ENCODE data around the gene CHRNA3.

Gene CHRNA3

DNA sequence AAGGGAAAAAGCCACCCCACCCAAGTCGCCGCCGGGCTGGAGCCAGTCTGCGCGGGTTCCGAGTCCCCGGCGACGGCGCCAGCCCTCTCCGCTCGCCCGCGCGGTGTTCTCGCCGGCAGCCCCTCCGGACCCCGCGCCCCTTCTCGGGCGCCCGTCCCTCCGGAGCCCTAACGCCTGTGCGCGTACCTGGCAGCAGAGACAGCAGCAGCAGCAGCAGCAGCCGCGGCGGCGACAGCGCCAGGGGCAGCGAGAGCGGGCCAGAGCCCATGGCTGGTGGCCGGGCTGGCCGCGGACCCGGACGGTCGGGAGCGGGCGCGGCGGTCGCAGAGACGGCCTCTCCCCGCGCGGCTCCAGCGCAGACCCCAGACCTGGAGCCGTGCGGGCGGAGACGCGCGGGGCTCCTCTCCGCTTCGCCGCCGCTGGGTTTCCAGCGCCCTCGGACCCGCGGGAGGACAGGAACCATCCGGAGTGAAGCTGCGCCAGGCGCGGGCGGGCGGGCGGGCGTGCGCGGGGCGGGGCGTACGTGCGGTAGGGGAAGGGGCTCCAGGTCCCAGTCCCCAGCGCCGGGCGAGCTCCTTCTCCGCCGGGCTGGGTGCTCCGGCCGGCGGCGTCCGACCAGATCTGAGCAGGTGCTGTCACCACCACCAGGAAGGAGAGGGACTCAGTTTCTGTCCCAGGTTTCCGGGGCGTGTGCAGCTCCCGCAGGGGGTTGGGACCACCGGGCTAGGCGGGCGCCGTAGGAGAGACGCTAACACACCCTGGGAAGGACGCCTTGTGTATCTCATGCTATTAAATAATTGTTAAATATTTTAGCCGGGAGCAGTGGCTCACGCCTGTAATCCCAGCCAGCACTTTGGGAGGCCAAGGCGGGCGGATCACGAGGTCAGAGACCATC is at the start of gene CHRNA3:
CHRNA3 (minus strand) TSS at position 470 of the 895 bp plus-strand sequence; CDS start at position 268, 202 bp downstream.
- peak; percentile 72 for DNase-seq

DNA sequence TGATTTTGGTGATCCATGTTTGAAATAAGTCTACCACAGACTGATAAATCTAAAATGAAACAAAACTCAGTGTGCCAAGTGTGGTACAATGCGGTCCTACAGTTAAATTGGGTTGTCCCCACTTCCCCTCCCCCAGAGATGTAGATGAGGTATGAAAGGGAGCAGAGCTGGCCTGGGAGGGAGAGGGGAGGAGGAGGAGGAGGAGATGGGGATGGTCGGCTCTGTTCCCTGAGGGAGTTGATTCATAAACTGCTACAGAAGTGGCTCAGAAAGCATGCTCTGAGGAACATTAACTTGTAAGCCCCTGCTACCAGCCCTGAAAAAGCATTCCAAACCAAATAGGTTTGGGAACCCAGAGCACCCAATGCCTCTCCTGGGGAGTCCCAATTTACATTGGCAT is 48.2 kb upstream of the CHRNA3 start:
- no peak for DNase-seq

DNA sequence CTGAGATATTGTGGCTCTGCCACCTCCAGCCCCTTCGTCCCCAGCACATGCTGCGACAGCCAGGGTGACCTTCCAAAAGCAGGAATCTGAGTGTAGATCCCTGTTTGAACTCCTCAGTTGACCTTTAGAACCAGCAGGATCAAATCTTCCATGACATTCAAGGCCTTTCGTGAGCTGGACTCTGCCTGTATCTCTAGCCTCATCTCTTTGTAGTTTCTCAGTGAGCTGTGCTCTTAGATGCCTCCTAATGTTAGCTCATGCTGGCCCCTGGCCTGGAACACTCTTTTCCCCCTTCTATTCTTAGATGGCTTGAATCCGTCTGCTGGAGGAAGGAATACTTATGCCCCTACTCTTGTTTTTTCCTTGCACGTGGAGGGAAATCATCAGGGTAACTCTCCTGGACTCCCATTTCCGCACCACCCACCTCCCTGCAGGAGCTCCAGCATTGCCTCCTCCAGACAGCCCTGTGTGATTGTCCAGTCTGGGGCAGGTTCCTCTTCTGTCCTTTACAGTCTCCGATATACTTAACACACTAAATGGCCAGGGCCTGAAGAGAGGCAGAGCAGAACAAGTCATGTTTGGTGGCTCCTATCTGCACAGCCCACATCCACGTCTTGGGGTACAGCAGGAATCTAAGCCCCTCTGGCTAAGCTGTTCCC is 46.9 kb upstream of the CHRNA3 start:
- DNase-seq = no peak

DNA sequence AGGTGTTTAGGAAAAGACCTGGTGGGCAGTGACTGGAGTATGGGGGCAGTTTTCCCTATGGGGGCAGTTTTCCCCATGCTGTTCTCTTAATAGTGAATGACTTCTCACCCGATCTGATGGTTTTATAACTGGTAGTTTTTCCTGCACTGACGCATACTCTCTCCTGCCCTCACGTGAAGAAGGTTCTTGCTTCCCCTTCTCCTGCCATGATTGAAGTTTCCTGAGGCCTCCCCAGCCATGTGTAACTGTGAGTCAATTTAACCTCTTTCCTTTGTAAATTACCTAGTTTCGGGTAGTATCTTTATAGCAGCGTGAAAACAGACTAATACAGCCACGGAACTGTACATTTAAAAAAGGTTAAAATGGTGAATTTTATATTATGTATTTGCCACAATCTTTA is 45.2 kb upstream of the CHRNA3 start:
- no peak for DNase-seq

DNA sequence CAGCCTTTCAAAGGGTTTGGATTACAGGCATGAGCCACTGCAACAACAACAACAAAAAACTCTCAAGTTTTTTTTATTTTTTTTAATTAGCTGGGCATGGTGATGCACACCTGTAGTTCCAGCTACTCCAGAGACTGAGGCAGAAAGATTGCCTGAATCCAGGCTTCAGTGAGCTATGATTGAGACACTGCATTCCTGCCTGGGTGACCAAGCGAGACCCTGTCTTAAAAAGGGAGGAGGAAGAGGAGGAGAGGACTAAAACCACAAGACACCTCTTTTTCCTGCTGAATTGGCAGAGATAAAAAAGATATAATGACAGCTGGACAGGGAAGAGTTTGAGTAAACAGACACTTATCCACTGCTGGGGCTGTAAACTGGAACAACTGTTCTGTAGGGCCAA is 42.9 kb upstream of the CHRNA3 start:
- DNase-seq = no peak

DNA sequence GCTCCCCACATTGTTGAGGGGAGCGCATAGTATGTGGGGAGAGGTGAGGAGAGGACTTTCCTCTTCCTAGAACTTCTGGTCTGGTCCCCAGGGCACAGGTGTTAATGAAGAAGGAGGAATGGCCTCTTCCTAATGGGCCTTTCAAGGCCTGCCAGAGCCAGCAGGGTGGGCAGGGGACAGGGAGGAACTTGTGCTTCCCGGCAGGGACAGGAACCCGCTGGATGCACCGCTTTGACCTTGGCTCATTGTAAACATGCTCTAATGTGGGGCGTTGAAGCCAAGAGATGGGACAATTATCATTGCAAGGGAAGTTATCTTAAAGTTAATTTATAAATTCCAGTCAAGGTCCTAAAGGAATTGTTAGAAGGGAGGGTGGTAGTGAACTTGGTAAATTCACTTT is 41.2 kb upstream of the CHRNA3 start:
- DNase-seq = no peak

DNA sequence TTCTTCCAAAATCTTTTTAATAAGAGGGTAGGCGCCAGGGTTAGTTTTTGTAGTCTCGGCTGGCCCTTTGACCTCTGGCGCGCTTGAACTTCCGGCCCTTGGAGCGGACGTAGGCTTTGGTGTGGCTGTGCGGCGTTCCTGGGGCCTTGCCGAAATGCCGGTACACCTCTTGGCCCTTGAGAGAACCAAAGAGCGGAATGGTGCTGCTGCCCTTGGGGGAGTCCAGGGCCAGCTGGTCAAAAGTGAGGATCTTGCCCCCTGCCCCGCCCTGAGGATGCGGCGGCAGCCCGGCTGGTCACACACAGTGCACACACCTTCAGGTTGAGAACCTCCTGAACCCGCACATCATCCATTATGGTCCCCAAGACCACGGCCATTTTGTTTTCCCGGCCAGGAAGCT is 40.2 kb upstream of the CHRNA3 start:
- no peak for DNase-seq

DNA sequence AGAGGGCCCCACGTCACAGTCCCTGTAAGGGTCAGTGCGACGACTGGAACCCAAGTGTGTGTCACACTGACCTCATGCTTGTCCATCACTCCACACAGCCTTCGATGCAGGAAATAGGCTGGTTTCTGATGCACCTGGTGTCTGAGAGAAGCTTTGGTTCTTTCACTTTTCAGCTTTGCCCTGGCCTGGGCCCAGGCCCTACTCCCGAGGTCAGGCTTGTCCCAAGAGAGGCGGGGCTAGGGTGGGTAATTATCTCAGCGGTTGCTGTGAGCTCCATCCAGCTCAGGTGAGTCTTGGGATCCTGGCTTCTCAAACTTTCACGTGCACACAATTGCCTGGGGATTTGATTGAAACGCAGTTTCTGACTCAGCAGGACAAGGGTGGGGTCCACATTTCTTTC is 39.8 kb upstream of the CHRNA3 start:
- DNase-seq = no peak

DNA sequence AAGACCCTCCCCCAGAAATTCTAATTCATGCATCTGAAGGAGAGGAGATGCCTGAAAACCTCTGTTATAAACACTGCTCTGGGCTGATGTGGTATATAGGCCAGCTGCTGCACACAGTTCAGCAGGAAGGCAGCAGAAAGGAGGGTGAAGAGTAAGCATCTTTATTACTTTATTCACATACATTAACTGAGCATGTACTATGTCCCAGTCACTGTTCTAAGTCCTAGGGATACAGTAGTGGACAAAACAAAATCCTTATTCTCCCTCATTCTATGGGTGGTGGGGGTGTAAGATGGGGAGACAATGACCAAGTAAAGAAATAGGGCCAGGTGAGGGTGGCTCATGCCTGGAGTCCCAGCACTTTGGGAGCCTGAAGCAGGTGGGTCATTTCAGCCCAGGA is 38.0 kb upstream of the CHRNA3 start:
- no peak for DNase-seq

DNA sequence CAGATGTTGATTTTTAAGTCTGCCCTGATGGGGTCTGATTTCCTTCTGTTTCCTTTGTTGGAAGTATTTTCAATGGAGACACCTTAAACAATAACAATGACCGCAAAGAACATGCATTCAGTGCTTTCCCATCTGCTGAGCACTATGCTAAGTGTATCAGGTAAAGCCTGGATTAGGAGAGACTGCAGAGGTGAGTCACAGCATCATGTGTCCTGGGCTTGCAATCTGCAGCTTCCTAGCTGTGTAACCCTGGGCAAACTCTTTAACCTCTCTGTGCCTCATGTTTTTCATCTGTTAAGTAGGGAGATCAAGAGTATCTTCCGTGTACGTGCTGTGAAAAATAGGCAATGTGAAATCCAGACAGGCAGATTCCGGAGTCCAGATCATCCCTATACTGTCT is 33.5 kb upstream of the CHRNA3 start:
- no peak for DNase-seq

DNA sequence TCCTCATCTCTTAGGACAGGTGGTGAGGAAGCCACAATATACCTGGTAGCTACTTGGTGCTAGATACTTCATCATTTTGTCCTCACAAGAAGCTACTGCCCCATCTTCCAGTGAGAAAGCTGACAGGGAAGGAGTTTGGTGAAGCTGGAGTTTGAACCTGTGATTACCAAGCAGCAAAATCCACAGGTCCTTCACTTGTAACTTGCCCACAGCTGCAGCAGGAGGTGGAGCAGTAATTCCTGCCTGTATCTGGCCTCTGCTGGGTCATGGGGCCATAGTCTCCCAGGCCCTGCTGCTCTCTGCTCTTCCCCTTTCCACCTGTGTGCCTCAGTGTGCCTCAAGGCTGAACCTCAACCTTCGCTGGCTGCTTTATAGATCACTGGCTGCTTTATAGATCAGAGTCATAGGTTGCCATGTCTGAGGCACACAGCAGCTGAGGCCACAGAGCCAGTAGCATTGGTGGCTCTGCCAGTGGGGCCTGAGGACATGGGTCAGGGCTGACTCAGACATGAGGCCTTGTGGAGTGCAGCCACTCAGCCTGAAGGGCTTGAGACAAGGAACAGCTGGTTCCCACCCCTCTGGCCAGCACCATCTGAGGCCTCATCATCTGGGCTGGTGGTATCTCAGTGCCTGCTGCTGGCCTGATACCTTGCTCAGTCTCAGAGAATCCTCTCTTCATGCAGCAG is 31.3 kb upstream of the CHRNA3 start:
- DNase-seq = no peak

DNA sequence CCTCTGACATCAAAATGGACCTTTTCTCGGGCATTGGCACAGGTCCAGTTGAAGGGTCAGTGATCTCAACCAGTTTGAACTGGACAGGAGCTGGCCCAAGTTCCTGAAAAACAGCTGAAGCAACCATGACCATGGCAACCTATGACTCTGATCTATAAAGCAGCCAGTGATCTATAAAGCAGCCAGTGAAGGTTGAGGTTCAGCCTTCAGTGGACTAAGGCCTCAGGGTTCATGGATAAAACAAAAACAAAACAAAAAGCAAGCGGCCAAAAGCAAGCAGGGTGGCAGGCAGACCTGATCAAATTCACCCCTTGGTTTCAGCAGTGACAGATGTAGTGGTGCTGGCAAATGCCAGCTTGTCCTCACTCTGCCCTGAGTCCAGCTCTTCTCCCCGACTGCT is 30.2 kb upstream of the CHRNA3 start:
- DNase-seq = no peak

DNA sequence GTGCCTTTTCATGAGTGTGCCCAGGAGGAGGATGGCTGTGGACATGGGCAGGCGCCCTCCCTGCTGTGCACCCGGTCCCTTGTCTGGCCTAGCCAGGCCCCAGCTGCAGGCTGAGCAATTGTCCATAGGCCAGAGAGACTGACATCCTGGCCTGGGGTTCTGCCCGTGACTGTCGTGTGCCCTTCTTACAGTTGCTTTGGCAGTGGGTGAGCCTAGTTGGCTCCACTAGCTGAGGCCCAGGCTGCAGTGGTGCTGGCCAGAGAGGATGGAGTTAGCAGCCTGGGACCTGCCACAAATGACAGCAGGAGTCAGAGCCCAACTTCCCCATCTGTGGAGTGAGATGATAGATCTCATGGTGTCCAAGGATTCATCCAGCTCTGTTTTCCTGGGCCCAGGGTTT is 29.2 kb upstream of the CHRNA3 start:
- DNase-seq = no peak

DNA sequence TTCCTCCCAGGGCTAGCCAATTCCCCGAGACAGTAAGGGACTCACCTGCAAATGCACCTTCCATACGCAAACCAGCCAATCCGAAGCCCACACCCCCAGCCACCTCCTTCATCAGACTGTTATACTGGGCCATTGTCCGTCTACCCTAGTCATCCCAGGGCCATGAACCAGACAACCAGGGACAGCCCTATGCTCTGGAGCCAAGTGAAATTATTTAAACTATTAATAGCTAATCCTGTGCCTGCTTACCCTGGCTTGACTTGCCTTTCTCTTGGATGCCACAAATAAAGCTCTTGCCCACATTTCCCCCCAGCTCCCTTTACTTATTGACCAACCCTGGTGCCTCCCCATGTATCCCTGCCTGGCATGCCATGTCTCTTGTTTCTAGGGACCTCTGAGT is 24.2 kb upstream of the CHRNA3 start:
- no peak for DNase-seq

DNA sequence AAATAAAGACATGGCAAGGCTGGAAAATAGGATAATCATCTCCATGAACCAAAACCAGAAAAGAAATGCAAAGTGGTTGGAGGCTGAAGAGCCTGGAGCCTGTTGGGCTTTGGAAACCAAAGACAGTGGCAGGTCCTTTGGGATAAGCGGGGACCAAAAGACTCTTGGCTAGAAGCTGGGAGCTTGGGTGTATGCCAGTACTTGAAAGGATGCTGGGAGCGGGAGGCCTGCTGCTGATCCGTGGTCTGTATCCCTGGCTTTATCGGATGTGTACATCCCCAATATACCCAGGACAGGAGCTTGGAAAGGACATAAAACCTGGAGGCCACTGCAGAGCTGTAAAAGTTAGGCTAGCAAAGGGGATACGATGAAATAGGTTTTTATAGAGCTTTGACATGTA is 21.5 kb upstream of the CHRNA3 start:
- no peak for DNase-seq

DNA sequence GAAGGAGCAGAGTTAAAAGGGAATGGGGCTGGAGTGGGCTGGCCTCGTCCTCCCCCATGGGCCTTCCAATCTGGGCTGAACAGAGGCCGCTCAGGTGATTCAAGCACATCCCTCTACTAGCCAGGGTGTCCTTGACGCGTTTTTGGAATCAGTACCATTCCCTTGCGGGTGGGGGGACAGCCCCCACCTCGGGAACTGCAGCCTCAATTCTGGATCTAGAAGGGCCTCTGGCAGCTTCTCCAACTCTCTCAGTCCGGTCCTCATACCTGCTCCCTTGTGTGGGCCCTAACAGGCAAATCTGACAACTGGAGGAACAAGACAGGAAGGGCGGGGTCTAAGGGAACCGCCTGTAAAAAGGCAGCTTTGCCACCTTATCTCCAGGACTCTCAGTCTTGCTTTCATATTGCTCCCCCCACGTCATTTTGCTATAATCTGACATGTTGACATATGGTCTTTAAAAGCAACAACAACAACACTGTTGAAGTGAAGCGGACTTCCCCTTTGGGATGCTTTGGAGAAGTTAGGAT is 21.0 kb upstream of the CHRNA3 start:
- DNase-seq = no peak

DNA sequence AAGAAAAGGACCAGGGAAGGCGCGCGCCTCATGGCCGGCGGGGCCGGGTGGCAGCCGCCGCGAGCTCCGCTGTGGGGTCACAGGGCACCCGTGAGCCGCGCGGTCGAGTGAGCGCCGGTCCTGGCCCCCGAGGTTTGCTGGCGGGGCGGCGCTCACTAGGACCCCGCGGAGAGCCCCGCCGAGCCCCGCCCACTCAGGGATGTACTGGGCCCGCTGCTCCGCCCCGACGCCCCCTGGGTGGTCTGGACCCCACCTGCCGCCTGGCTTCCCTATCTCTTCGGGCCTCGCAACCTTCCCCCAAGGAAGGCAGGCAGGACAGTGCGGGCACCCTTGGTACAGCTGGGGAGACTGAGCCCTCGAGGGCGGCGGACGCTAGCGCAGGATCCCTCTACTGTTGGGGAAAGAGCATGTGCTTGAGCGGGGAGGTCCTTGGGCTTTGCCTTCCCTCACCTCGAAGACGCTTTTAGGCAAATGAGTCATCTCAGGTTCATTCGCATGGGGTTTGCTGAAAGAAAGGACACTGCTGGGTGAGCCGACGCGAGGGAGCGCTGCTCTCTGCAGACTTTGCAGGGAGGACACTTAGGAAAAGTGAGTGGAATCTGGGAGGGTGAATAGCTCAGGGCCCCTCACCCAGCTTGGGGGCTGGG is 20.4 kb upstream of the CHRNA3 start, which contains the start of gene CHRNB4:
CHRNB4 (minus strand) TSS at position 109 of the 647 bp plus-strand sequence; CDS start at position 32, 77 bp downstream.
- DNase-seq = peak; percentile 90

DNA sequence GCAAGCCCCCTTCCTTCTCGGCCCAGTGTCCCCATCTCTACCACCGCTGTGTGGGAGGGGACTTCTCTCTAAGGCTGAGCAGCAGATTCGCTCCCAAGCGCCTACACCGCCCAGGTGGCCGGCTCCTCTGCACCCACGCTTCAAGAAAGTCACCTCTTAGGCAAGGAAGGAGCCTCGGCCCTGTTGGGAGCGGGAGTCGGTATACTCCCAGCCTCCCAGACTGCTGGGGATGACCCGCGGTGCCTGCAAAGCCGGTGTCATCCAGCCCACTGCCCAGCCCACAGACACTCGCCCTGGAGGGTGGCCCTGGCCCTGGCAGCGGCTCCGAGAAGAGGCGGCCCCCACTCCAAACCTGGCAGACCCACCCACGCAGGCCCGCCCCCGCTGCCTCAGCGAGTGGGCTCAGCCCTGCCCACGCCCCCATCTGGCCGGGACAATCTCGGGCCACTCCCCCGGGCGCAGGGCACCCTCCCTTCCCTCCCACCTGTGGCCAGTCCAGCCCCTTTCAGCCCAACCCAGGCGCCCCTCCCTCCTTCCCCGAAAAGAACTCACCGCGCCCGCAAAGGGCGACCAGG is 19.8 kb upstream of the CHRNA3 start:
- DNase-seq = no peak

DNA sequence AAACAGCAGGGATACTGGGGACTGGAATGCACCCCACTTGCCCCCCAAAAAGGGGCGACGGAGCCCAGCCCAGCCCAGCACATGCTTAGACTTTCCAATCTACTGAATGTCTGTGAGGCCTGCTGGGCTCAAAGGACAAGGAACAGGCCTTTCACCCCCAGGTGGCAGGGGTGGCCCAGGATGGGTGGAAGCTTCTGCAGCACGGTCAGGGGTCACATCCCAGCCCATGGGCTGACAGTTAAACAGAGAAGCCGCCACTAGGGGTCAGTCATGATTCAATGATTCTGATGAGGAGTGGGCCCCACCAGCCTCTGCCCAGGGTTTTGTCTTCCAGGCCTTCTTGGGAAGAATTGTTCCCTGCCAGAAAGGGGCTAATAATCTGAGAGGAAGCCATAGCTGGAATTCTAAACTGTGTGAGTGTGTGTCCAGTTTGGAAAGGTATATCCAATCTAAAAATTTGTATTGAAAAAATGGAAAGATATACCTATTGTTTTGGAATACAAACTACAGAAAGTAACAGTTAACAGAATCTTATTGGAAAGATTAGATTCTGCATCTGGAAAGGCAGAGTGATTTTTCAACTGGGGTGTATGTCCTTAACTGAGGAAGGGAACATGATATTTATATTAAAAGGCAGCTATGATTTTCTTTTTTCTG is 18.0 kb upstream of the CHRNA3 start:
- DNase-seq = peak; percentile 97

DNA sequence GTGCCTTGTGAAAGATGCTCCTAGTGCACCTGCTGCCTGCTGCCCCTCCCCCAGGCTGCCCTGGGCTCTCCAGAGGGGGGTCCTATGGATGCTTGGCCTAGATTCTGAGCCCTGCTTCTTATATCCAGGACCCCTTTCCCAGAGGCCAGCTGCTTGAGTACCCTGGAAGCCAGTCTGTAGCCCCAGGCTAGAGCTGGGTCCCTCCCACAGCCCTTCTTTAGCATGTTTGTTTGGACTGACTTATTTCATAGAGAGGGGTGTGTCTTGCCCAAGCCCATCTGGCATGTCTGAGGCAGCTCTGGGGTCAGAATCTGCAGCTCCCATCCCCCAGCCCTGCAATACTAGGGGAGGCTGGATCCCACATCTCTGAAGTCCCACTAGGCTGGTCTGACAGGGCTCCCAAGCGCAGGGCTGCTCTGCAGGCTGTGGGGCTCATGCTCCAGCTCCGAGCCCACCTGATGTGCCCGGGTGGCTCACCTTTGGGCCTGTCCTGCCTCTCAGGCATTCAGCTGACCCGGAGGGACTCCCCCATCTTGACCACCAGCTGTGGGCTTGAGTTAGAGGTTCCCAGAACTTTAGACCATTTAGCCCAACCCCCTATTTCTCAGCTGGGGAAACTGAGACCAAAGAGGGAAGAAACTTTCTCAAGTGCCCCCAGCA is 17.1 kb upstream of the CHRNA3 start:
- DNase-seq = peak; percentile 90

DNA sequence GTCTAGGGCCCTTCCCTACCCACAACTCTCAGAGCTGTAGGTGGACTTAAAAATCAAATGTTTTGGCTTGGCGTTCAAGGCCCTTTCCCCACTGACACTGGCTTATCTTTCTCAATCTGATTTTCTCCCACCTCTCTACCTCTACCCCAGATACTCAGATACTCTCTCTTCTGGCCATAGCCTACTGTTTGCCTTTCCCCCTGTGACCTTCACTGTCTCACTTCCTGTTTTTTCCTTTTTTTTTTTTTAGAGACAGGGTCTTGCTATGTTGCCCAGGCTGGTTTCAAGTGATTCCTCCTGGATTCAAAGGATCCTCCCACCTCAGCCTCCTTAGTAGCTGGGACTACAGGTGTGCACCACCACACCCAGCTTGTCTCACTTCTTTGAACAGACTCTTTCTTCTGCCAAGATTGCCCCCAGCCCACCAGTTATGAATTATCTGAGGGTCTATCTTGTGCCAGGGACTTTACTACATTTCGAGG is 15.6 kb upstream of the CHRNA3 start:
- no peak for DNase-seq
